ENCODE measurements around the gene GRM5.
"Not testable (repeated sequence)": the region's sequence is repeated elsewhere in the genome, so short reads cannot be mapped to it uniquely, and the experiment has no call there.

GRM5 gene

GRCh38 chr11:88515002-88515401 is 550.8 kb downstream of the GRM5 start:
- in situ Hi-C loops (cut with MboI; ENCODE audit: low sequenced_read_pairs) = no loop called here

- in situ Hi-C loops (cut with MboI; ENCODE audit: low sequenced_read_pairs) = no loop called here
Observed at GRCh38 chr11:88511006-88511405, 554.8 kb downstream of the GRM5 start.

- in situ Hi-C loops (cut with MboI; ENCODE audit: low sequenced_read_pairs) = no loop called here
Observed at GRCh38 chr11:88508759-88509581, 556.8 kb downstream of the GRM5 start.

- in situ Hi-C loops (cut with MboI; ENCODE audit: low sequenced_read_pairs) = no loop called here
Observed at GRCh38 chr11:88508418-88508758, 557.4 kb downstream of the GRM5 start.

- in situ Hi-C loops (cut with MboI; ENCODE audit: low sequenced_read_pairs) = no loop called here
Observed at GRCh38 chr11:88507771-88508417, 557.9 kb downstream of the GRM5 start.

- in situ Hi-C loops (cut with MboI; ENCODE audit: low sequenced_read_pairs) = no loop called here
Observed at GRCh38 chr11:88501541-88501940, 564.2 kb downstream of the GRM5 start.

GRCh38 chr11:88495836-88496235 is 569.9 kb downstream of the GRM5 start:
- in situ Hi-C loops (cut with MboI; ENCODE audit: low sequenced_read_pairs) = no loop called here

- in situ Hi-C loops (cut with MboI; ENCODE audit: low sequenced_read_pairs) = no loop called here
Observed at GRCh38 chr11:88494848-88495247, 570.9 kb downstream of the GRM5 start.

- in situ Hi-C loops (cut with MboI; ENCODE audit: low sequenced_read_pairs) = no loop called here
Observed at GRCh38 chr11:88491674-88492073, 574.1 kb downstream of the GRM5 start.

GRCh38 chr11:88489030-88489429 is 576.8 kb downstream of the GRM5 start:
- in situ Hi-C loops (cut with MboI; ENCODE audit: low sequenced_read_pairs) = no loop called here

- in situ Hi-C loops (cut with MboI; ENCODE audit: low sequenced_read_pairs) = no loop called here
Observed at GRCh38 chr11:88487646-88488045, 578.1 kb downstream of the GRM5 start.

- in situ Hi-C loops (cut with MboI; ENCODE audit: low sequenced_read_pairs) = no loop called here
Observed at GRCh38 chr11:88484873-88485621, 580.7 kb downstream of the GRM5 start.

GRCh38 chr11:88482871-88483301 is 582.9 kb downstream of the GRM5 start:
- in situ Hi-C loops (cut with MboI; ENCODE audit: low sequenced_read_pairs) = no loop called here

GRCh38 chr11:88480223-88480622 is 585.6 kb downstream of the GRM5 start:
- in situ Hi-C loops (cut with MboI; ENCODE audit: low sequenced_read_pairs) = no loop called here

GRCh38 chr11:88478136-88478815 is 587.5 kb downstream of the GRM5 start:
- in situ Hi-C loops (cut with MboI; ENCODE audit: low sequenced_read_pairs) = no loop called here

- in situ Hi-C loops (cut with MboI; ENCODE audit: low sequenced_read_pairs) = no loop called here
Observed at GRCh38 chr11:88475991-88476418, 589.8 kb downstream of the GRM5 start.

GRCh38 chr11:88474655-88475054 is 591.1 kb downstream of the GRM5 start:
- in situ Hi-C loops (cut with MboI; ENCODE audit: low sequenced_read_pairs) = no loop called here

GRCh38 chr11:88469561-88470225 is 596.1 kb downstream of the GRM5 start:
- in situ Hi-C loops (cut with MboI; ENCODE audit: low sequenced_read_pairs) = no loop called here

- in situ Hi-C loops (cut with MboI; ENCODE audit: low sequenced_read_pairs) = no loop called here
Observed at GRCh38 chr11:88464528-88464927, 601.3 kb downstream of the GRM5 start.

- in situ Hi-C loops (cut with MboI; ENCODE audit: low sequenced_read_pairs) = not testable (repeated sequence)
Observed at GRCh38 chr11:88463301-88463700, 602.5 kb downstream of the GRM5 start.

- in situ Hi-C loops (cut with MboI; ENCODE audit: low sequenced_read_pairs) = not testable (repeated sequence)
Observed at GRCh38 chr11:88458047-88458446, 607.7 kb downstream of the GRM5 start.
